ENCODE data around the gene GABARAP.

The GABARAP gene

DNA sequence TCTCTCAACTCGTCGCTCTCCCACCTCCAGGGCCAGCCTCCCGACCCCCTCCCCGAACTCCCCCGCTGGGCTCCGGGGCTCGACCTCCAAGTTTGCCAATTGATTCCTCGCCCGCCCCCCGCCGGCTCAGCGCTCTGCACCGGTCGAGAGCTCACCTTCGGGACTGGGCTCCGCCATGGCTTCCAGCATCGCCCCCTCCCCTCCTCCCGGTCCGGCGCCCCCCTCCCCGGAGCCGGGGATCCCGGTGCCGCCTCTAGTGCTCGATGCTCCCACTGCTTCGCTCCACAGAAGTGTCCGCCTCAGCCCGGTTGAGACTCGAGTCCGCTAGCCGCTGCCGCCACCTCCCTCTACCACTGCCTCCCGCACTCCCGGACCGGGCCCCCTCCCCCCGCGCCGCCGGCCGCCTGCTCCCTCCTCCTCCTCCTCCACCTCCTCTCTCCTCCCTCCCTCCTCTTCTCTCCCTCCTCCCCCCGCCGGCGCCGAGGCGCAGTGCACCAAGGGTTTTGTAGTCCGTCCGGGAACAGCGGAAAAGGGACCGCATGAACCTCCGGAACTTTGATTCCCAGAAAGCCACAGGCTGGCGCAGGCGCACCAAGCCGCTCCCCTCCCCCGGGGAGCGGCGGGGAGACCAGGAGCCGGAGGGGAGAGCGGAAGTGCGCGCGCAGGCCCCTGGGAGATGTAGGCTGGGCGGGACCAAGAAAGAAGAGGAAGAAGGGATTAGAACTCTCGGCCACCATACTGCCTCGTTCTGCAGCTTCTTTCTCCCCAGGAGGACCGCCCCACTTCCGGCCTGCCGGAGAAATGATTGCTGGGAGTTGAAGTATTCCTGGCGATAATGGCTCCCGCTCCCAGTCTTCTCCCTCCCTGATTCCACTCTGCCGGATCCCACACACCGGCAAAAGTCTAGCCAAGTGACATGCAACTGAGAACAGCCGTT, 2.9 kb downstream of the GABARAP start, which contains the start of gene PHF23:
Gene PHF23 (minus strand): TSS at position 367 of the 937 bp plus-strand sequence. CDS start 178 bp downstream, at position 189.
- peak; percentile 92 for DNase-seq

DNA sequence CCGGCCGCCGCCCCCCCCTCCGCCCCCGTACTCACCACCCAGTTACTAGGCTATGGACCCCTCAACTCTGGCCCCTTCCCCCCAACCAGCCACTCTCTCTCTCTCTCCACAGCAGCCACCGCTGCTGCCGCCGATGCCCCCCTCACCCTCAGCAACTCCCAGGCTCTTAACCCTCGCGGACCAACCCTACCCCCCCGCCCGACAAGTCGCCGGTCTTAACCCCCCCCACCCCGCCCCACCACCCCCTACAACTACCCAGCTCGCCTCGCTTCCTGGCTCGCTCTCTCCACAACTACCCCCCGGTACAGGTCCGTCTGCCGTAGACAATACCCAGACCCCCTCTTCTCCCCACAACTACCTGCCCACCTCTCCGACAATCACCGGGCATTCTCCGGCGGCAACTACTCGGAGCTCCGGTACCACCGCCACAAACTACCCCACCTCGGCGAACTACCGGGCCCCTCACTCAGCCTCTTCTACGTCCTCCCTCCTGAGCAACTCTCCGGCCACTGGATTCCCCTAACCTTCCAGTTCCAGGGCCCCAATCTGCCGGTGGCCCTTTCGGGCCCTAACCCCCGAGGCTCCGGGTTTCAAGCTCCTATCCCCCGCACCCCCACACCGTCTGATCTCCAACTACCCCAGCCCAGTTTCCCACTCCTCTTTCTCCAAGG, 3.7 kb downstream of the GABARAP start:
- no peak for DNase-seq

DNA sequence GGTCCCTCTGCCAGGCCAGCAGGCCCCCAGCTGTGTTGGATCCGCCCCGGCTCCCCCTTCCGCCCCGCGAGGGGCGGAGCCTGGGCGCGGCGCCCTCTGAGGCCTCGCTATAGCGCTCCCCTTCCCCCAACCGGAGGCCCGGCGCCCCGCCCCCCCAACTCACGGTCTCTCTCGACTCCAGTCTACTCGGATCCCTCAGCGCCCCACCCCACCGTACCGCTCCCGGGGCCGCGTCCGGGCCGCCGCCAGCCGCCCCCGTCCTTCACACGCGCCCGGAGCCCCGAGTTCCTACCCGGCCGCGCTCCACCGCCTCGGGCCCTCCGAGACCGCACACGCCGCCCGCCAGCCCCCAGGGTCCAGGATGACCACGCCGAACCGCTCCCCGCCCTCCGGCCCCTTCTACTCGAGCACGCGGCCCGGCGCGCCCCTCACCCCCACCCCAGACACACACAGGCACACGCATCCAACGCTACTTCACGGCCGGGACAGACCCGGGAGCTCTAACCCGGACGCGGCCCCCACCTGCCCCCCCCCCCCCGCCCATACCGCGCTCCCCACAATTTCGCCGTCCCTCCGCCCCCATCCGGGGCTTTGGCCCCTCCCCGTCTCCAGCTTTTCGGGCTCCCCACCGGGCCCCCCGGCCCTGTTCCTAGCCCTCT, 4.4 kb downstream of the GABARAP start:
- no peak for DNase-seq

GRCh38 chr17:7237266-7237760, 4.9 kb downstream of the GABARAP start:
- DNase-seq: no peak

- DNase-seq: no peak
Observed at GRCh38 chr17:7236808-7237207, 5.4 kb downstream of the GABARAP start.

DNA sequence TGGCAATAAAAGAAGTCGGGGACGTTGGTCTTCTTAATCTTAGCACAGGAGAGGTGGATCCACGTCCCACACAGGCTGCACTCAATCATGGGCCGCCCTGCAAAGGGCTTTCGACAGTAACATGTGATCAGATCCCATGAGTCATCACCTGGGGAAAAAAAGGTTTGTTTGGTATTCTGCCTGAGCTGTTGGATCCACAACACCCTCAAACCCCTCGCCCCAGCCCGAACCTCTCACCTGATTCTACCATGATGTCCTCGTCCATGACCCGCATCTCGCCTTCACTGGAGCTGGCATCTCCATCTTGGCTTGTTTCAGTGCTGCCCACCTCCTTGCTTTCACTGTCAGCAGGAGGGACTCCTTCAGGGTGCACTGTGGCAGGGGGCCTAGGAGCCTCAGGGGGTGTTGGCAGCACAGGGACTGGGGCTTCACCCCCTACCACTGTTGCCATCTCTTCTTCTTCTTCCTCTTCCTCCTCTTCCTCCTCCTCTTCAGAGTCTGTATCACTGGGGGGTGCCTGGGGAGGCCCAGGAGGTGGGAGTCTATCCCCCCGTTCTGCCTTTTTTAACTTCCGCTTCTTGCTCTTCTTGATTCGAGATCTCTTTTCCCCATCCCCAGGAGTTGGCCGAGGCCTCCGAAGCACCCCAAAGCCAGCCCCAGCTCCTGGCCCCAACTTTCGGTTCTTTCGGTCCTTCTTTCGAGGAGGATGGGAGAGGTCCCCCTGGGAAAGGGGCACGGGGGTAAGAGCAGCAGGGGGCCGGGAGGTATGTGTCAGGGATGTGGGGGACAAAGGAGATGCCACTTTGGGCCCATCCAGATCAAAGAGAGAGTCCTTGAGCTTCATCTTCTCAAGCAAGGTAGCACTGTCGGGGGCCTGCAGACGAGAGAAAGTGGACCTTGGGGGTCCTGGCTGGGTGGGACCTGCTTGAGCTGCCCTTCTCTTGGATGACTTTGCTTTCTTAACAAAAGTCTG, 6.3 kb downstream of the GABARAP start:
- DNase-seq: no peak

- peak; percentile 85 to 86 for DNase-seq
Observed at GRCh38 chr17:7234083-7234951, 7.9 kb downstream of the GABARAP start, which contains the start of gene DVL2. DVL2 (minus strand) TSS chr17:7234517; CDS start chr17:7234262, 255 bp downstream.

DNA sequence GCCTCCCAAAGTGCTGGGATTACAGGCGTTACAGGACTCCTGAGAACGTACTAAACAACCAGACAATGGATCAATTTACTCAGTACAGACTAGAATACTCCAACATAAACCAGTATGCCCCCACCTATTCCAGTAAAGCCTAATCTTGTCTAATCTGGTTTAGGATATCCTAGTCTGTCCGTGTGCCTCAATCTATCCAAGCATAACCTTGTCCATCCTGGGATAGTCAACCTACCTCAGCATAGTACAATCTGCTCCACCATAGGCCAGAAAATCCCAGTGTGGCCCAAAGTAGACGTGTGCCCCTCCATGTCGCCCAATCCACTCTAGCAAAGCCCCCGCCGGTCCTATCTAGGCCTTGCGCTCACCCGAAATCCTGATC, 8.6 kb downstream of the GABARAP start:
- peak in 1 of 2 experiments; percentile 24 for DNase-seq

GRCh38 chr17:7232114-7232513, 10.1 kb downstream of the GABARAP start:
- no peak for DNase-seq

DNA sequence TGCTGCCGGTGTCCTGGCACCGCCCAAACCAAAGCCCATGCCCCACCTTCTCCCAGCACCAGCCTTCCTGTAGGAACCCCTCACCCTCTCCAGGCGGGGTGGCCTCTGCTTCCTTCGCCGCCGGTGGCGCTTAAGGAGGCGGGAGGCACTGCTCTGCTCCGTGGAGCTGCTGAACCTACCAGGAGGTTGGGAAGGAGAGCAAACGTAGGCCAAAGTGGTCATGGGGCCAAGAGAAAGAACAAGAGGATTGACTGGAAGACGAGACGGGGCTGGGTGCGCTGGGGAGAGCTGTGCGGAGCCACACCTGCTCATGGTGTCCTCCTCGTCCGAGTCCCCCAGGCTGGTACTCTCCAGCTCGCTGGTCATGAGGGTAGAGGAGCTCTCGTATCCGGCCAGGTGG, 12.7 kb downstream of the GABARAP start:
- no peak for DNase-seq

DNA sequence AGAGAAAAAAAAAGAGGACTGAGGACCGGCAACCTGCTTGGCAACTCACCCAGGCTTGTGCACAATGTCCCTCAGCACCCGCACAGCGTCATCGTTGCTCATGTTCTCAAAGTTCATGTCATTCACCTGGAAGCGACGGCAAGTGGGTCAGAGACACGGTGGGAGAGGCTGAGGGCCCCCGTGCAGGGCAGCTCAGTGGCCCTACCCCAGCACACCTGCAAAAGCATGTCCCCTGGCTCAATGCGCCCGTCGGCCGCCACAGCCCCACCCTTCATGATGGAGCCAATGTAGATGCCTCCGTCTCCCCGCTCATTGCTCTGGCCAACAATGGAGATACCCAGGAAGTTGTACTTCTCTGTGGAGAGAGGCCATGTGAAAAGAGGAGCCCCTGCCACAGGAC, 13.3 kb downstream of the GABARAP start:
- DNase-seq: no peak

GRCh38 chr17:7226721-7227710, 15.2 kb downstream of the GABARAP start:
- DNase-seq: no peak

DNA sequence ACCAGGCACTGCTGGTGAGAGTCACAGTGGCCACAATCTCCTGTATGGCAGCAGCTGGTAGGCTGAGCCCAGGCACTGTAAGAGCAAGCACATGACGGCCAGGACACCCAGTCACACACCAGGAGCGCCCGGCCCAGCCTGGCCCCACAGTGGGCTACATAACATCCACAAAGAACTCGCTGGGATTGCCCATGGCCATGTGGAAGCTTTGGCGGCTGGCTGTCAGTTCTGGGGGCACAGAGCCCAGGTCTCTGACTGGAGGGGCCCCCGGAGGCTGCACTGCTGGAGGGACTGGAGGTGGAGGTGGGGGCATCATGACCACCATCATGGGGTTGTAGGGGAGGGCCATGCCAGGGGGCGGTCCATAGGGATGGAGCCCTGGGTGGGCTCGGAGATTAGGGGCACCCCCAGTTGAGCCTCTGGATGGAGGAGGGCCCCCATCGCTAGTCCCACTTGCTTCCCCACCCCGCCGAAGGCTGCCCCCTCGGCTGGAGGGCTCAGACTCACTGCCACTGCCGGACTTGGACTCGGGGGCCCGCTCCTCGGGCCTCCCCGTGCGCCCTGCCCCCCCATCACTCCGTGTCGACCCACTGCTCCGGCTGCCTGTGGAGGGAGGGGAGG, 16.4 kb downstream of the GABARAP start:
- DNase-seq: no peak

- DNase-seq: no peak
Observed at GRCh38 chr17:7224661-7225111, 17.6 kb downstream of the GABARAP start.

GRCh38 chr17:7224110-7224509, 18.1 kb downstream of the GABARAP start:
- DNase-seq: no peak

- DNase-seq: no peak
Observed at GRCh38 chr17:7223375-7223774, 18.9 kb downstream of the GABARAP start.

DNA sequence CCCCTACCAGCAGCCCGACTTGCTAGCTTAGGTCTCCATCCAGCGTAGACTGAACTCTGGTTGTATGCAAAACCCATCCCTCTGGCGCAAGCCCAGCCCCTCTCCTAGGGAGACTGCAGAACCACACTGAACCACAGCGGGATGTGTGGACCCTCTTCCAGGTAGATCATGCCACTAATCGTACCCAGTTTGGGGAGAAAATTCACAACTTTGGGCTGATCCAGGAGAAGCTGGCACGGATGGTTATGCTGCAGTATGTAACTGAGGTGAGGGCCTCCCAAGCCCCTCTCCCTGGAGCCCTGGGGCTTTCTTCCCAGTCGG, 19.3 kb downstream of the GABARAP start:
- DNase-seq: no peak

DNA sequence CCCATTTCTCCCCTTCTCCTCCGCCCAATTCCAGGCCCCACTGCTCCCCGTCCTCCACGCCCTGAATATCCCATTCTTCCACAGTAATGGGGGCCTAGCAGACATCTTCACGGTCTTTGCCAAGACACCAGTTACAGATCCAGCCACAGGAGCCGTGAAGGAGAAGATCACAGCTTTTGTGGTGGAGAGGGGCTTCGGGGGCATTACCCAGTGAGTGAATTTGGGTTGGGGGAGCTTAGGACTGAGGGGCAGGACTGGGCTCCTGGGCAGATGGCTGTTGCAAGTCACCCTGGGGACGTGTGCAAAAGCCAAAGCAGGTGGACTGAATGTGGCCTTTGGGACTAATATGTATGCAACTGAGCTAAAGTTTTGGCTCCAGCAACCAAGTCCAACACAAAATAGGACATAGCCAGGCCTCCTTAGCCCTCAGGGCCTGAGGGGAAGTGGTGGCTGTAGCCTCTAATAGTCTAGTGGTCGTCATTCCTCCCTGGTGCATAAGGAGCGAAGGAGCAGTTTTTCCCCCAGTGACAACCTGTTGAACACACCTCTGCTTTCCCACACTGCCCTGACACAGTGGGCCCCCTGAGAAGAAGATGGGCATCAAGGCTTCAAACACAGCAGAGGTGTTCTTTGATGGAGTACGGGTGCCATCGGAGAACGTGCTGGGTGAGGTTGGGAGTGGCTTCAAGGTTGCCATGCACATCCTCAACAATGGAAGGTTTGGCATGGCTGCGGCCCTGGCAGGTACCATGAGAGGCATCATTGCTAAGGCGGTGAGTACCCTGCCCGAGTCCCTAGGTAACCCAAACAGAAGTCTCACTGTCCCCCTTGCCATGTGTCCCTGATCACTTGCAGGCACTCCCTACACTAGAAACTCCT, 19.9 kb downstream of the GABARAP start:
- DNase-seq: no peak
